ENCODE results near the gene SSH2. TPM values are rescaled to one million over a fixed set of nuclear protein-coding genes. Genes with fewer than 3 reads are reported as not detected.
"Not testable (repeated sequence)": the region's sequence is repeated elsewhere in the genome, so short reads cannot be mapped to it uniquely, and the experiment has no call there.

Gene SSH2
- total RNA-seq, 4 donors from 2014 or later = 14.7 to 33.6 (median 22.2) TPM

DNA sequence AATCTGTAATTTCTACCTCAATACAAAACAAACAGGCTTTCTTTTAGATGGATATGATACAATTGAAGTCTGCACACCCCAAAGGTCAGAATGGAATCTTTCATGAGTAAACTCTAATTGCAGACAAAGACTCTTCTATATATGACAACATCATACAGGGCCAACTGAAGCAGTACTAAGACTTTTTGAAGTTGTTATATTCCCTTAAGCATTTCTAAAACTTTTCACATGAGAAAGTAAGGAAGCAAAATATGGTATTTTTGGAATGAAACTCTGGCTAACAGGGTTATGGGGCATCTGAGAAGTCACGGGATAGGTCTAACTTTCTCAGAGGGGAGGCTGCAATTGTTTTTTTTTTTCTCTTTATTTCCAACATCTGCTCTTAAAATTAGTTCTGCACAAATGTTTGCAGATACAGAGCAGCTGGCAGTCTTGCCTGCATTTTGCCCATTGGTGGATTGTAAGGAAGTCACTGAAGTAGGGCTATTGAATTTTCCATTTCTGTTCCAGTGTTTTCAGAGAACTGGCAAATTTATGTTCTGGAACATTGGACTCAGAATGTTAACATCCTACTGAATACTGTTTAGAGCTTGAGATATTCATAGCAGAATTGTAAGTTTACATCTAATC lies 59.1 kb downstream of the SSH2 start:
- no peaks in the 10 kb centered on the region for H3K9me3 ChIP-seq
- H3K4me3 ChIP-seq = no peak overlapping the region
- TF ChIP-seq EP300 (IDR thresholded peaks at IDR 0.05) (no peak), CTCF (IDR thresholded peaks at IDR 0.05) (no peak), POLR2AphosphoS5 (IDR thresholded peaks at IDR 0.05) (no peak), POLR2A (IDR thresholded peaks at IDR 0.05) (no peak)
- DNase-seq (ENCODE audit: low spot score in 2 of 2) = no peak
- peaks cover 16% of the 10 kb centered on the region for H3K4me1 ChIP-seq
- H3K36me3 ChIP-seq = no peaks in the 10 kb centered on the region
- no peak overlapping the region for H3K27ac ChIP-seq
- H3K27me3 ChIP-seq = no peaks in the 10 kb centered on the region
- WGBS = 41% methylated on average over 1 of the region's 1 CpG

- no peaks in the 10 kb centered on the region for H3K9me3 ChIP-seq
- H3K4me1 ChIP-seq = peaks cover 16% of the 10 kb centered on the region
- DNase-seq (ENCODE audit: low spot score in 2 of 2) = no peak
- H3K4me3 ChIP-seq = no peak overlapping the region
- H3K36me3 ChIP-seq = no peaks in the 10 kb centered on the region
- TF ChIP-seq CTCF (IDR thresholded peaks at IDR 0.05) (no peak), POLR2A (IDR thresholded peaks at IDR 0.05) (no peak), POLR2AphosphoS5 (IDR thresholded peaks at IDR 0.05) (no peak), EP300 (IDR thresholded peaks at IDR 0.05) (no peak)
- 71% methylated on average over 2 of the region's 2 CpGs for WGBS
- H3K27me3 ChIP-seq = no peaks in the 10 kb centered on the region
- no peak overlapping the region for H3K27ac ChIP-seq
Measured at GRCh38 chr17:29867643-29868181, 62.3 kb downstream of the SSH2 start.

- DNase-seq (ENCODE audit: low spot score in 2 of 2) = no peak
Measured at GRCh38 chr17:29866746-29867404, 63.2 kb downstream of the SSH2 start.

DNA sequence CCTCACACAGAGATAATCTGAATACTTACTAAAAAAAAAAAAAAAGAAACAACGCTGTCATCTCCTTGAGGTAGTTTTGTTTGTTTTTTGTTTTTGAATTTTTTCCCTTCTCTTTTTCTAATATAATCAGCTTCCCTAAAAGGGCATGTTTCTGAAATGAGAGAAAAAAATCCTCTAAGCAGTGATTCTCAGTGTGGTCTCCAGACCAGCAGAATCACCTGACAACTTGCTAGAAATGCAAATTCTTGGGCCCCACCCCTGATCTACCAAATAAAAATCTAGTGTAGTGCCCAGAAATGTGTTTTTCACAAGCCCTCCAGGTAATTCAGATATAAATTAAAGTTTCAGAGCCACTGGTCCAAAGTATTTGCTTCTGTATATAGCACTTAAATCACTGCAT lies 65.4 kb downstream of the SSH2 start:
- Histone ChIP-seq H3K27me3 (no peaks in the 10 kb centered on the region), H3K36me3 (no peaks in the 10 kb centered on the region), H3K4me3 (no peak overlapping the region), H3K4me1 (peaks cover under 1% of the 10 kb centered on the region), H3K9me3 (no peaks in the 10 kb centered on the region), H3K27ac (no peak overlapping the region)
- no peak for DNase-seq (ENCODE audit: low spot score in 2 of 2)
- TF ChIP-seq POLR2A (IDR thresholded peaks at IDR 0.05) (no peak), POLR2AphosphoS5 (IDR thresholded peaks at IDR 0.05) (no peak), CTCF (IDR thresholded peaks at IDR 0.05) (no peak), EP300 (IDR thresholded peaks at IDR 0.05) (no peak)
- WGBS = 94% methylated on average over 1 of the region's 1 CpG

More at GRCh38 chr17:29866746-29867404, 63.2 kb downstream of the SSH2 start:
- Histone ChIP-seq H3K4me1 (peaks cover 16% of the 10 kb centered on the region), H3K36me3 (no peaks in the 10 kb centered on the region), H3K27me3 (no peaks in the 10 kb centered on the region), H3K9me3 (no peaks in the 10 kb centered on the region), H3K27ac (no peak overlapping the region), H3K4me3 (no peak overlapping the region)
- WGBS = 86% methylated on average over 5 of the region's 5 CpGs
- TF ChIP-seq CTCF (IDR thresholded peaks at IDR 0.05) = no peak

- H3K36me3 ChIP-seq; H3K4me1 ChIP-seq; H3K27ac ChIP-seq; H3K9me3 ChIP-seq; DNase-seq (ENCODE audit: low spot score in 2 of 2); H3K27me3 ChIP-seq; H3K4me3 ChIP-seq: not testable (repeated sequence)
- WGBS = 84% methylated on average over 4 of the region's 4 CpGs
Measured at GRCh38 chr17:29864123-29864522, 65.9 kb downstream of the SSH2 start.
